DOHH2 (cell line): ENCODE results near the gene SDHAF1.

Source experiments
- CTCF ChIP-seq: fragments of 200-600 bp; sonication (generic); IDR thresholded peaks from one replicate; pipeline ENCODE4 v1.5.1; 2014; ENCODE audit warnings: antibody characterized with exemption, mild to moderate bottlenecking, low read depth, low read length; ENCODE audit not compliant: poor library complexity, severe bottlenecking
- EZH2phosphoT487 ChIP-seq: fragments of 200-600 bp; sonication (generic); IDR thresholded peaks from 2 replicates; pipeline ENCODE4 v1.6.1; 2017; ENCODE audit warnings: borderline replicate concordance, mild to moderate bottlenecking, antibody characterized with exemption, low read length, moderate library complexity, mixed read lengths

GRCh38 chr19:35983177-35983576, 11.8 kb upstream of the SDHAF1 start:
- TF ChIP-seq CTCF (no peak), EZH2phosphoT487 (no peak)
